Measurements from ENCODE around the gene SLC50A1.
"Not testable (repeated sequence)": the region's sequence is repeated elsewhere in the genome, so short reads cannot be mapped to it uniquely, and the experiment has no call there.

SLC50A1 gene

DNA sequence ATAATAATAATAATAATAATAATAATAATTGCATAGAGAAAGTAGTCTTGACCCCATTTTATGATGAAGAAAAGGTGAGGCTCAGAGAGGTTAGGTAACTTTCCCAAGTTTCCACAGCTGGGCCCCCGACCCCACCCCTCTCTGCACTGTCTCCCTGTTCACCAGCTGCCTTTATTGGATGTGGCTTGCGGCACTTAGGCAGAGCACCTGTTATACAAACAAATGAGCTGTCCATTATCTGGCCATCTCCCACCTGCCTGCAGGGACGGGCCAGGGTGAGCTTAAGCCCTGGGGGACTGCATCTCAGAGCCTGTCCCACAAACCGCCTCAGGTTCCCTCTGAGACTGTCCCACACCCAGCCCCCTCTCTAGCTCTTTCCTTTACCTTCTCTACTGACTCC lies 18.0 kb upstream of the SLC50A1 start:
- DNase-seq, result no peak

DNA sequence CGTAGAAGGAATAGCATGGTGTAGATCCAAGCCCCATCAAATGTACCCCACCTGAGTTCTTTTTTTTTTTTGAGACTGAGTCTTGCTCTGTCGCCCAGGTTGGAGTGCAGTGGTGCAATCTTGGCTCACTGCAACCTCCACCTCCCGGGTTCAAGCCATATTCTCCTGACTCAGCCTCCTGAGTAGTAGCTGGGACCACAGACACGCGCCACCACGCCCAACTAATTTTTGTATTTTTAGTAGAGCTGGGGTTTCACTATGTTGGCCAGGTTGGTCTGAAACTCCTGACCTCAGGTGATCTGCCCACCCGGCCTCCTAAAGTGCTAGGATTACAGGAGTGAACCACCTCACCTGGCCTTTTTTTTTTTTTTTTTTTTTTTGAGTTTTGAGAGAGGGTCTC lies 17.6 kb upstream of the SLC50A1 start:
- DNase-seq, result not testable (repeated sequence)

DNA sequence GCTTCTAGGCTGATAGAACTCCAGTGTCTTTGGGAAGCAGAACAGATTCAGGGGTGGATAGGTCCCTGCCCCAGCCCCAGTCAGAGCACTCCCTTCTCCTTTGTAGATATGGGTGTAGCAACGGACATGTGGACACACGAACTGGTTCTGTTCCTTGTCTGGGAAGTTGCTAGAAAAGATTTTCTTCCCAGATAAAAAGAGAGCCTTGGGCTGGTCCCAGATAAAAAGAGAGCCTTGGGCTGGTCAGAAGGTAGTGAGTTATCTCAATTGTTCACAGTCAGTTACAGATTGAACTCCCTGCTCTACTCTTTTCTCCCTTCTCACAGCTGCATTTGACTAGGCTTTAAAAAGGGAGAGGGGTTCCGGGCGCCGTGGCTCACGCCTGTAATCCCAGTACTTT lies 15.4 kb upstream of the SLC50A1 start:
- no peak for DNase-seq

DNA sequence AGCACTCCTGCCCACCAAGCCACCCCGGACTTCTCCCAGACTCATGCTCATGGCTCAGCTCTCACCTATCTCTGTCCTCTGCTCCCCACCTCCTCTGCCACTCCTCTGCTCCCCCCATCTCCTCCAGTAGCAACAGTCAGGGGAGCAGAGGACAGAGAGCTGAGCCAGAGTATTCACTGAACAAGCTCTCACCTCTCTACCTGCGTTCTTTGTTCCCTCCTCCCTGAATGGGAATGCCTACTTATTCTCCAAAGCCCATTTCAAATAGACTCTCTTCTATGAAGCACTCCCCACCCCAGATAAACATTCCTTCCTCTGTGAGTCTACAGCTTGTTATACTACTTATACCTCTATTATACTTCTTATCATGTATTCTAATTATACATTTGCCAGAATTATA lies 14.4 kb upstream of the SLC50A1 start:
- no peak for DNase-seq

DNA sequence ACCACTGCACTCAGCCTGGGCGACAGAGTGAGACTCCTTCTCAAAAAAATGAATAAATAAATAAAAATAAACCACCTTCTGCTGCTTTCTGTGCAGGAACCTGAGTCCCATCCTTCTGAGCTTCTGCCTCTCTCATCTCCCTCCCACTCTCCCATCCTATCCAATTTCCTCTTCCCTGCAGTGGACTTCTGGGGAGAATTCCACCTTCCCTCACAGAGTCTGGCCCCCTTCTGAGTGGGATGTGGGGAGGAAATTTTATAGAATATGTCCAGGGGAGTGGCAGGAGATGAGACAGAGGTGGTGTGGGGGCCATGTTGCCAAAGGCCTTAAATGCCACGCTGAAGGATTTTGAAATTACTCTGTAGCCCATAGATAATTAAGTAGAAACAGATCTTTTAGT lies 13.3 kb upstream of the SLC50A1 start:
- DNase-seq, result no peak

DNA sequence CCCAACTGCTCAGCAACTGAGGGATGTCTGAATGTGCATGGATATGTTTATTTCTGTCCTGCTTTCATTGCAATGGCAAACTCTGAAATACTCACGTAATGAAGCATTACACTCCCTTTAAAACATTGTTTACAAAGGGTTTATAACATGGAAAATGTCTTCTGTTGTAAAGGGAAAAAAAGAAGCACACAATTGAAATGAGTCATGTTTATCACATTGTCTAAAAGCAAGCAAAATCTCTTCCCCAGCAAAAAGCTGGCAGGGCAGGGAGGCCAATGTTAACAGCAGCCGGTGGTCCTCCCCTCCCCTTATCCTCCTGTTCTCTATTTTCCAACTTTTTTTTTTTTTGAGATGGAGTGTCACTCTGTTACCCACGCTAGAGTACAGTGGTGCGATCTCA lies 11.9 kb upstream of the SLC50A1 start:
- no peak for DNase-seq

DNA sequence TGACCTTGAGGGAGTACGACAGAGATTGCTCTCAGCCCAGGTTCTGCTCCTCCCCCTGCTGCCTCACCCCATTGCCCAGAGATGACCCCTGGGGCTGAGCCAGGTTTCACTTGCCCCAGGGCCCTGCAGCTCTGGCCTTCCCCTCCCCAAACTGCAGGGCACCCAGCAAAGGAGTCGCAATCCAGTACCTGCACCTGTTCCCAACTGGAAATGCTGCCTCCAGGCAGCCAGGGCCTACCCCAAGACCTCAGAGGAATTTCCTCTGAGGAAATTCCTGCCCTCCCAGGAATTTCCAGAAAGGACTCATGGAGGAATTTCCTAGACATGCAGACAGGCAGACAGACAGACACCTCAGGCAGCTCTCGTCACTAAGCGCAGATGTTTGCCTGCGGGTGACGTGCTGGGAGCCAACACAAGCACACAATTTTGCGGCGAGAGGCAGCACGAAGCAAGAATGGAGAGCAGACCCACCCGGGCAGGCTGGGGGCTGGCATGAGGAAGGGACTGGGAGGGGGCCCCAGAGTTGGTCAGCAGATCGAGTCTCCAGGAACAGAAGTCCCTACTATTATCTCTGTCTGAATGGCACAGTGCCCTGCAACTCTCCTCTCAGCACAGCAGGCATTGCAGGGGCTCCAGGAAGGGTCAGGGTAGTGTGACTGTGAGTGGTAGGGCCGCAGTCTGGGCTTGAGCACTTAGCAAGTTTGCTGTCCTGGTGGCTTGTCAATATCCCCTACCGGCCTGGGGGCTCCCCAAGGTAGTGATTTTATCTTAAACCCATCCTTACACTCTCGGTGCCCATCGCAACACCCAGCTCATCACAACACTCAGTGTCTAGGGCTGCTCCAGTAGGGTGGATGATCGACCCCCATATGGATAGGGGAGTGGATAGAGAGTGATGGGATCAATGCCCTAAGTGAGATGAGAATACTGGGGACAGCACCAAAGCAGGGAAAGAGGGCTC lies 10.9 kb upstream of the SLC50A1 start:
- no peak for DNase-seq

DNA sequence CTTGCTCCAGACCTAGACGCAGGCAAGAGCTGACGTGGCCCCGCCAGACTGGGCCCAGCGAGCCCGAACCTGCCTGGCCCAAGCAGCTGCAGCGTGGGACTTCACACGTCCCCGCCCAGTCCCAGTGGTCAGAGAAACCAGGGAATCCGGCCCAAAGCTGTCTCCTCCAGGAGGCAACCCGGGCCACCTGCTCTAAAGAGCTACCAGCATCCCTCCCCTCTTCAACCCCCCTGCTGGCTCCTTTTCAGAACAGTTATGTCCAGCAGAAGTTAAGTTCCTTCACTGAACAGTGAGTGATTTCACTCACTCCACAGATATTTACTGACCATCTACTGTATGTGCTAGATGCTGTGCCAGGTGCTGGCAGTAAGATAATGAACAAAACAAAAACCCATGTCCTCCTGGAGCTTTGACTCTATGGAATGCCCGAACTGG lies 10.1 kb upstream of the SLC50A1 start:
- DNase-seq, result no peak

DNA sequence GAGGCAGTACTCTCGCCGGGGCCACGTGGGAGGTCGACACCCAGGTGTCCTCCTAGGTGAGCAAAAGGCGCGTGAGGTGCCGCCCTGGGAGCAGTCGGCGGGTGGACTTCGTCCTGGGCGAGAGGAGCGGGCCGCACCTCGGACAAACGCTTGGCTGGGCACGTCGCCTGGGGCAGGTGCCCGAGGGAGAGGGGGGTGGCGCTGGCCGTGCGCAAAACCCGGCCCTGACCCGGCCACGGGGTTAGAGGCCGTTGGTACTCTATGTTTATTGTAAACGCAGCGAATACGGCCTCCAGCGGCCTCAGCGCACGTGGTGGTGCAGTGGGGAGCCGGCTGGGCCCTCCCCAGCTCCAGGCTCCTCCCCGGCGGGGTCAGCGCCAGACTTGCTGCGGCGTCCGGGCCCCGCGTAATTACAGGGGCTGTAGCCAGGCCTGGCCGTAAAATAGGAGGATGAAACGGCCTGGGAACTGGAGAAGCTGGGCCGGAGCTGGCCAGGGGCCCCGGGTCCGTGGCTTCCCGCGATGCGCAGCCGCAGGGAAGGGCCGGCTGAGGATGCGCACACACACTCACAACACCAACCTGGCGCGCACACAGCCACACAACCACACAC lies 9.6 kb upstream of the SLC50A1 start:
- DNase-seq, result no peak

DNA sequence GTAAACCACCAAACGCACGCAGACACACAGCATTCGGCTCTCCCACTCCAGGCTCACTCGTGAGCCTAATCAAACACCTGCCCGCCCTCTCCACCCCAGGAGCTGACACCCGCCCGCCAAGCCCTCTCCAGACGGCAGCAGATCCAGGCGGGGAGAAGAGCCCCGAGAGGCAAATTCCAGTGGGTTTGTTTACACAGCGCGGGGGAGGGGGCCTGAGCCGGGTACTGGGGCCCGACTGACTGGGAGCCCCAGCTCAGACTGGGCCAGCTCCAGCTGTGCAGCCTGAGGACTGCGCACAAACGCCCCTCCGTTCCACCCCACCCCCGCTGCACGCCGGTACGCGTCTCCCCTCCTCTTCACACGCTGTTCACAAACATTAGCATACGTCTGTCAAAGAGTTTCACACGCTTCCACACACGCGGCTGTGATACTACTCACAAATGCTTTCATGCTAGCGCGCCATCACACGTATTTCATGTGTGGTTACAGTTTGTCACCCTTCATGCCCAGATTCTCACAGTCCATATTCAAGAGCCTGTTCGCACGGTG lies 9.0 kb upstream of the SLC50A1 start:
- DNase-seq, result no peak

DNA sequence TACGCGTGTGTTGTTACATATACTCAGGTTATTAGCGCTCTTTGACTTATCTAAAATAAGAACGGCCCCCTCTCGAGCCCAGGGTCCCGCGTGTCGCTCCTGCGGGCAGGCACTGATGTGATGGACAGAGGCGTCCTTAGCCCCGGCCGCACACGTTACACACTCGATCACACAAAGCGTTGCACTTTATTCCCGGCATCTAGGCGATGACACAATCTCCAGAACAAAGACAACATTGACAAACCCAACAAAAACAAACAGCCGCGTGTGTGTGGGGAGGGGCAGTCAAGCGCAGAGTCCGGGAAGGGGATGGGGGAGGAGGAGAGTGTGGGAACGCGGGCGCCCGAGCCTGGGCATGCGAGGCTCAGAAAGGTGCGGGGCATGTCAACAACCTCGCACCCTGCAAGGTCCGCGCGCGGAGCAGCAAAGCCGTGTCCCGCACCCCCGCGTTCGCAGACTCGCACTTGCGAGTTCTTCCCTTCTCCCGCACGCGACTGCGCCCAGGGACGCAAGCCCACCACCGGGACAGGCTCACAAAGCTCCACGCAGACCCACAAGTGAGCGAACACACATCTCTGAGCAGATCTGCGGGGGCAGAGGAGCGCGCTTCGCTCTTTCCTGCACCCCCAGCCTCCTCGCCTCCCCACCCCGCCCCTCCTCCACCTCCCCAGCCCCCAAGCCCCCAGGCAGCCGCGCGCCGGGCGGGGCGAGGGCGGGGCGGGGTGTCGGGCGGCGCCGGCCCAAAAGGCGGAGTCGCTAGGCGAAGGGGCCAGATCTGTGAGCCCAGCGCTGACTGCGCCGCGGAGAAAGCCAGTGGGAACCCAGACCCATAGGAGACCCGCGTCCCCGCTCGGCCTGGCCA lies 8.3 kb upstream of the SLC50A1 start, which contains the start of gene EFNA1:
Gene EFNA1 (plus strand): TSS at position 772 of the 862 bp plus-strand sequence. CDS start 102 bp downstream, outside the sequence.
- DNase-seq, result no peak

DNA sequence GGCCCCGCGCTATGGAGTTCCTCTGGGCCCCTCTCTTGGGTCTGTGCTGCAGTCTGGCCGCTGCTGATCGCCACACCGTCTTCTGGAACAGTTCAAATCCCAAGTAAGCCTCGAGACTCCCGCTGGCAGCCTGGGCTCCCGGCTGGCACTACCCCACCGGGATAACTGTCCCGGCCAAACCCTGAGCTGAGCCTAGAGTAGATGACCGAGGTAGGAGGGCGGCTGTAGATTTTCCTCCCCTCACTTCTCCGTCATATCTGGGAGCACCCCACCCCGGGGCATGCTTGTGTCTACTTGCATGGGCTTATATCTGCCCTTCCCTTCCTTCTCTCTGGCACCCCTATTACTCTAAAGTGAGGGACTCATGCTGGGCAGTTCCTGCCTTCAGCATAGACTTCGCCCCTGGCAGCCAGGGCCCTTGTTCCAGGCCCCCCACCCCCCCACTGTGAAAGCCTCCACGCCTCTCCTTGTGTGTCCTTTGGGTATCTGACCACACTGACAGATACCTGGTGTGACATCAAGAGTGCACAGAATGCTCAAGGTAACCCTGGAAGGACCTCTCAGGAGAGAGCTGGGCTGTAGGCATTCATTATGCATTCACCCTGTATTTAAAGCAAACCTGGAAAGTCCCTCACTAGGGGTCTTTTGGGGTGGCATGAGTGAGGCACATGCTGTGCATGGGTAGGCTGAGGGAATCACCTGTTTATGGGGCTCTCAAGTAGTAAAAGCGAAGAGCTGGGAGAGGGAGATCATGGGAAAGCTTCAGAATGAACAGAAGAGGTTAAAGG lies 7.5 kb upstream of the SLC50A1 start:
- no peak for DNase-seq

DNA sequence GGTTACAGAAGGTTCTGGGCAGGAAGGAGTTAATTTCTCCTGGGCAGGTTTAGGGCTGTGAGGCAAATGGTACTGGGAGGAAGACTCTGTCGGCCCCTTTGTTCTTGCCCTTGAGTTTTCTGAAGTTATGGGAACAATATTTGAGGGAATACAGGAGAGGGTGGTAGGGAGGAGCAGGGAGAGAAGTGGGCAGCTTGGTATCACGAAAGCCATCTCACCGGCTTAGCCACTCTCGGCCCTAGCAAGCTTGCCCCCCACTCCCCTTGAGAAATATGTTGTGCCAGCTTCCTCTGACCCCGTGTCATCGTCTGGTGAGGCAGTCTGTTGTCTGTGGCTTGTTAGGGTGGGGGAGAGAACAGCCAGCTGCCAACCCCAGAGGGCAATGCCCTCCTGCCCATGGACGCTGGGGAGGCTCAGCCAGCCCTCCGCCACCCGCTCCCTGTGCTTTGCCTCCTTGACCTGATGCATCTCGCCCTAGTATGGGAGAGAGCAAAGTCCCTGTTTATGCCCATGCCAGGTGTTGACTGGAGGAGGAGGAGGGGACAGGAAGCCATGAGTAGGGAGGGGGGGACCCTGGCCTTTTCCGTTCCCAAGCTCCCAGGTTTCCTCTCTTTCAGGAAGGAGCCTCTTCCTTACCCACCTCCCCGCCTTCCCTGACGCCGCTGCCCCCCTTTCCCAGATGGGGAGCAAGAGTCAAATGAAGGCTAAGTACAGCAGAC lies 6.7 kb upstream of the SLC50A1 start:
- peak in 1 of 2 donors; percentile 48 for DNase-seq

DNA sequence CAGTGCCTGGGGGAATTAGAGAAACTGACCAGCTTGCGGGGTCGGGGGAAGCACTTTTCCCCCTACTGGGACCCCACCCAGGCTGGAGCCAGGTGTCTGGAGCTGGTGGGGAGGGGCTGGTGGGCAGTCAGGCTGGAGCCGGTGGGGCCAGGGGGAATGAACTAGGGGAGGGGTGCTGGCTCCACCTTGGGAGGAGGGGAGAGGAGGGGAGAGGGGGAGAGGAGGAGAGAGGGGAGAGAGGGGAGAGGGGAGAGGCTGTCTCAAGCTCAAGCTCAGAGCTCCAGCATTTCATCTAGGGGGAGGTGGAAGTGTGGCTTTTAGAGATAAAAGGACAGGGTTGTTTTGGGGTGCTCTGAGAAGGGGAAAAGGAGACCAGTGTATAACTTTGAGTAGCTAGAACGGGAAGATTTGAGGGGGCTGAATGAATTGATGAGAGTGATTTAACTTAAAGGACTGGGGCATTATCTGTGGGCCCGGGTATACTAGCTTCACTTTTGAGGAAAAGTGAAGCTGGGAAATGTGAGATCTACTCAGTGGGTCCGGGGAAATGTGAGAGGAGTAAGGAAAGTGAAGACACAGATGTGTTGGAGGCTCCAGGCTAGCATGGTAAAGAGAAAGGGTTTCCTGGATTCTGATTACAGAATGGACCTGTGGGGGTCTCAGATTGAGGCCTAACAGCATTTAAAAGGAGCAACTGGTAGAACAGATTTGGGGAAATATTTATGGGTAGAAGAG lies 5.2 kb upstream of the SLC50A1 start:
- no peak for DNase-seq

DNA sequence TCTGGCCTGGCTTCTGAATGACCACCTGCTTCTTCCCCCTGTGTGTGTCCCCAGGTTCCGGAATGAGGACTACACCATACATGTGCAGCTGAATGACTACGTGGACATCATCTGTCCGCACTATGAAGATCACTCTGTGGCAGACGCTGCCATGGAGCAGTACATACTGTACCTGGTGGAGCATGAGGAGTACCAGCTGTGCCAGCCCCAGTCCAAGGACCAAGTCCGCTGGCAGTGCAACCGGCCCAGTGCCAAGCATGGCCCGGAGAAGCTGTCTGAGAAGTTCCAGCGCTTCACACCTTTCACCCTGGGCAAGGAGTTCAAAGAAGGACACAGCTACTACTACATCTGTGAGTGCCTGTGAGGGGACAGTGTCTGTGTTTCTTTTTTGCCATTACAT lies 4.4 kb upstream of the SLC50A1 start:
- no peak for DNase-seq

DNA sequence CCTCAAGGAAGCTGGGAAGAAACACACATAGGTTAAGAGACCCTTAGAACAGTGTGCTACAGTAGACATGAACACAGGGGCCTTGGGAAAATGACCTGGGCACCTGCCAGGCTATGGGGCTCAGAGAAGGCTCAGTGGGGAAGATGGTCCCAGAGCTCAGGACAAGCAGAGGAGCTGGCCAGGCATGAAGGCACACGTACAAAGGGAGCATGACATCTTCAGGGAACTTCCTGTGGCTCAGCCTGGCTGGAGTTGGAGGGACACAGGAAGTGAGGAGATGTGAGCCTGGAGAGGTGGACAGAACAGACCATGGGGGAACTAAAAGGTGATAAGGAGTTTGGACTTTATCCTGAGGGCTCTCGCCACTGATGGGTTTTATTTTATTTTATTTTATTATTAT lies 3.8 kb upstream of the SLC50A1 start:
- no peak for DNase-seq

DNA sequence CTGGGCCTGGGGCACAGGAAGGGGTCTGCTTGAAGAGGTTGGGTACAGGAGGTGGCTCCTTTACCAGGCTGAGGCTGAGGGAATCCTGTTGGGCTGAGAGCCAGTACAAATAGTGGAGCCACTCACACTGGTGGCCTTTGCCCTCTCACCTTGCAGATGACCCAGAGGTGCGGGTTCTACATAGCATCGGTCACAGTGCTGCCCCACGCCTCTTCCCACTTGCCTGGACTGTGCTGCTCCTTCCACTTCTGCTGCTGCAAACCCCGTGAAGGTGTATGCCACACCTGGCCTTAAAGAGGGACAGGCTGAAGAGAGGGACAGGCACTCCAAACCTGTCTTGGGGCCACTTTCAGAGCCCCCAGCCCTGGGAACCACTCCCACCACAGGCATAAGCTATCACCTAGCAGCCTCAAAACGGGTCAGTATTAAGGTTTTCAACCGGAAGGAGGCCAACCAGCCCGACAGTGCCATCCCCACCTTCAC lies 1.8 kb upstream of the SLC50A1 start:
- DNase-seq, result no peak

DNA sequence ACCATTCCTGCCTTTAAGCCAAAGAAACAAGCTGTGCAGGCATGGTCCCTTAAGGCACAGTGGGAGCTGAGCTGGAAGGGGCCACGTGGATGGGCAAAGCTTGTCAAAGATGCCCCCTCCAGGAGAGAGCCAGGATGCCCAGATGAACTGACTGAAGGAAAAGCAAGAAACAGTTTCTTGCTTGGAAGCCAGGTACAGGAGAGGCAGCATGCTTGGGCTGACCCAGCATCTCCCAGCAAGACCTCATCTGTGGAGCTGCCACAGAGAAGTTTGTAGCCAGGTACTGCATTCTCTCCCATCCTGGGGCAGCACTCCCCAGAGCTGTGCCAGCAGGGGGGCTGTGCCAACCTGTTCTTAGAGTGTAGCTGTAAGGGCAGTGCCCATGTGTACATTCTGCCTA lies 1.3 kb upstream of the SLC50A1 start:
- DNase-seq, result no peak

DNA sequence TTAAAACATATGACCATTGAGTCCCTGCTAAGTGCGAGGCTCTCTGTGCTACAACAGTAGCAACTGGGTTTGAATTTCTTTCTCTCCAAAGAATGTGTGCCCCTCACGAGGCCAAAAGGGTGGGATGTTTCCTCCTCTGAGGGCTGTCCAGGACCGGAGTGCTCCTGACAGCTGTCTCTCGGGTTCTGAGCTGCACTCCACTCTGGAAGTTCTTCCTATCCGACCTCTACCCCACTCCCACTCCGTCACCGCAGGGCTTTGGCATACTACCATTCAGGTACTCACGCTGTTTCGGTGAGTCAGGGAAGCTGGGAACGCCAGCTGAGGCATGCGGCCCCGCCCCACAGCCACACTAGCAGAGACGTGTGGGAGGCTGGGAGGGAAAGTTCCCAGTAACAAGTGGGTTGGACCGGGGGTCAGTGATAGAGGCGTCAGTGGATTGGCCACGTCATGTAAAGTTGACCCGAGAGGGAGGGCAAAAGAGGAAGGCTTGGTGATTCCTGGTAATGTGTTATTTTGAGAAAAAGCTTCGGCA lies 705 bp upstream of the SLC50A1 start:
- peak in 1 of 2 donors; percentile 80 for DNase-seq

DNA sequence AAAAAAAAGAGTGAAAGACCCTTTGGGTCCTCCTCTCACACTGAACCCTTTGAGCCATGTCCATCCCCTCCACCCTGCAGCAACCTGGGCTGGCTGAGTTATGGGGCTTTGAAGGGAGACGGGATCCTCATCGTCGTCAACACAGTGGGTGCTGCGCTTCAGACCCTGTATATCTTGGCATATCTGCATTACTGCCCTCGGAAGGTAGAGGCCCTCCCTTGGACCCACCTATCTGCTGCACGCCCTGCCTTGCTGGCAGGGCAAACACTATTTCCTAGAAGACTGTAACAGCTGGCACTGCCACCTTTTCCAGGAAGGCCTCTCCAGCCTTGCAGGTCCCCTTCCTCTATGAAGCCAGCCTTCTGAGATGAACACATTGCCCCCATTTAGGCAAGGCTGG lies 1.1 kb downstream of the SLC50A1 start:
- DNase-seq, result no peak
